ENCODE measurements around the gene NEUROD2. TPM values are rescaled to one million over a fixed set of nuclear protein-coding genes. Genes with fewer than 3 reads are reported as not detected.

Gene NEUROD2
- total and polyA plus RNA-seq, 7 donors: 0.01 TPM; not detected in 6

GRCh38 chr17:39606434-39607056 is 1.2 kb downstream of the NEUROD2 start:
- no peak overlapping the region for H3K27ac ChIP-seq
- H3K9me3 ChIP-seq: no peaks in the 10 kb centered on the region
- intact Hi-C loops (cut with DNase I): no loop called here
- ATAC-seq: peak in 3 of 4 donors; percentile 37 to 55 (median 40)
- peaks cover 0 to 83% (median 51%) of the 10 kb centered on the region in 3 donors for H3K27me3 ChIP-seq (ENCODE audit: insufficient read depth in 3 of 3, low read length in 2 of 3)
- peak overlapping the region; percentile 43 for H3K4me3 ChIP-seq
- H3K4me1 ChIP-seq: peaks cover 27% of the 10 kb centered on the region
- DNase-seq: no peak
- H3K36me3 ChIP-seq (ENCODE audit: insufficient read depth in 1 of 2, low read depth in 1 of 2): no peaks in the 10 kb centered on the region
- 0 to 1% (median 1%) methylated on average over 30 to 66 of the region's 66 CpGs for WGBS, 3 donors
- TF ChIP-seq CTCF (IDR thresholded peaks at IDR 0.05): no peak

GRCh38 chr17:39605492-39606433 is 2.0 kb downstream of the NEUROD2 start:
- DNase-seq (no peak), ATAC-seq (peak; percentile 41 to 57 (median 50))
- no peak for TF ChIP-seq CTCF (IDR thresholded peaks at IDR 0.05)
- intact Hi-C loops (cut with DNase I): no loop called here
- Histone ChIP-seq H3K9me3 (no peaks in the 10 kb centered on the region), H3K27ac (no peak overlapping the region), H3K27me3 (ENCODE audit: insufficient read depth in 3 of 3, low read length in 2 of 3) (peaks cover 0 to 91% (median 55%) of the 10 kb centered on the region in 3 donors), H3K4me1 (peaks cover 27% of the 10 kb centered on the region), H3K4me3 (peak overlapping the region; percentile 43), H3K36me3 (ENCODE audit: insufficient read depth in 1 of 2, low read depth in 1 of 2) (no peaks in the 10 kb centered on the region)
- WGBS, 3 donors: 1% methylated on average over 89 to 102 of the region's 102 CpGs

- Histone ChIP-seq H3K4me1 (peaks cover 27% of the 10 kb centered on the region), H3K4me3 (peak overlapping the region; percentile 43), H3K27me3 (ENCODE audit: insufficient read depth in 3 of 3, low read length in 2 of 3) (peaks cover 0 to 98% (median 62%) of the 10 kb centered on the region in 3 donors), H3K9me3 (no peaks in the 10 kb centered on the region), H3K36me3 (ENCODE audit: insufficient read depth in 1 of 2, low read depth in 1 of 2) (no peaks in the 10 kb centered on the region), H3K27ac (no peak overlapping the region)
- TF ChIP-seq CTCF (IDR thresholded peaks at IDR 0.05): no peak
- 6 to 9% (median 7%) methylated on average over 28 to 31 of the region's 31 CpGs for WGBS, 3 donors
- DNase-seq: no peak
- intact Hi-C loops (cut with DNase I): no loop called here
- no peak for ATAC-seq
These were observed 2.7 kb downstream of the NEUROD2 start for GRCh38 chr17:39604911-39605491.

GRCh38 chr17:39603304-39604016 is 4.3 kb downstream of the NEUROD2 start:
- intact Hi-C loops (cut with DNase I): no loop called here
- no peak for TF ChIP-seq CTCF (IDR thresholded peaks at IDR 0.05)
- Histone ChIP-seq H3K27ac (no peak overlapping the region), H3K4me1 (peaks cover 40% of the 10 kb centered on the region), H3K27me3 (ENCODE audit: insufficient read depth in 3 of 3, low read length in 2 of 3) (peaks cover 0 to 100% (median 69%) of the 10 kb centered on the region in 3 donors), H3K36me3 (ENCODE audit: insufficient read depth in 1 of 2, low read depth in 1 of 2) (no peaks in the 10 kb centered on the region), H3K9me3 (no peaks in the 10 kb centered on the region), H3K4me3 (no peak overlapping the region)
- DNase-seq (no peak), ATAC-seq (no peak)
- WGBS, 3 donors: 17 to 28% (median 23%) methylated on average over 14 of the region's 14 CpGs
